WTC11 (cell line): ENCODE results near the gene B3GALNT2. TPM values are rescaled to one million over a fixed set of nuclear protein-coding genes. Genes with fewer than 3 reads are reported as not detected.

Source experiments
- ATAC-seq: fragments of 200-7000 bp; cut with Tn5 transposase; 2 replicates; pipeline ENCODE4 v1.10.0; 2021; ENCODE audit warnings: mild to moderate bottlenecking, moderate library complexity
- CTCF ChIA-PET: fragments of 300-600 bp; sonication (Branson Sonifier 250); formaldehyde crosslinking; loops from one replicate; lab custom pipeline; 2021; ENCODE audit warnings: antibody characterized with exemption; lab: Charles Lee
- POLR2A ChIA-PET: fragments of 350-600 bp; sonication (Branson Sonifier 250); formaldehyde crosslinking; loops from one replicate; lab custom pipeline; 2021; ENCODE audit warnings: antibody characterized with exemption; lab: Charles Lee
- DNase-seq: peaks from one replicate; pipeline ENCODE4 v3.0.0; 2021; ENCODE audit warnings: low spot score
- H3K27ac Mint-ChIP-seq: 2 replicates; pipeline ENCODE4 v1.8.0; 2021; ENCODE audit warnings: mixed read lengths
- H3K27me3 Mint-ChIP-seq: 2 replicates; pipeline ENCODE4 v1.8.0; 2021; ENCODE audit warnings: low read depth, mild to moderate bottlenecking, moderate library complexity, mixed read lengths
- H3K36me3 Mint-ChIP-seq: 2 replicates; pipeline ENCODE4 v1.8.0; 2021; ENCODE audit warnings: mixed read lengths
- H3K4me1 Mint-ChIP-seq: 2 replicates; pipeline ENCODE4 v1.8.0; 2022; ENCODE audit warnings: mixed read lengths
- H3K4me3 Mint-ChIP-seq: 2 replicates; pipeline ENCODE4 v1.8.0; 2021; ENCODE audit warnings: mild to moderate bottlenecking, moderate library complexity, mixed read lengths
- H3K9me3 Mint-ChIP-seq: 2 replicates; pipeline ENCODE4 v1.8.0; 2021; ENCODE audit warnings: mixed read lengths
- ATF3 ChIP-seq: sonication (generic); formaldehyde crosslinking; conservative IDR thresholded peaks from 2 replicates; pipeline ENCODE4 v1.8.1; 2022; ENCODE audit warnings: mild to moderate bottlenecking, missing genetic modification reagents
- CBFB ChIP-seq: sonication (generic); formaldehyde crosslinking; IDR thresholded peaks from 2 replicates; pipeline ENCODE4 v1.8.1; 2022; ENCODE audit warnings: mild to moderate bottlenecking, low read depth, missing genetic modification reagents
- CREB1 ChIP-seq: sonication (generic); formaldehyde crosslinking; IDR thresholded peaks from 2 replicates; pipeline ENCODE4 v1.8.0; 2023; ENCODE audit warnings: mild to moderate bottlenecking, missing genetic modification reagents
- FOXP1 ChIP-seq: sonication (generic); formaldehyde crosslinking; IDR thresholded peaks from 2 replicates; pipeline ENCODE4 v1.8.0; 2022; ENCODE audit warnings: missing genetic modification reagents, mild to moderate bottlenecking, moderate library complexity, borderline replicate concordance
- GABPB1 ChIP-seq: sonication (generic); formaldehyde crosslinking; IDR thresholded peaks from 2 replicates; pipeline ENCODE4 v1.8.1; 2023; ENCODE audit warnings: mild to moderate bottlenecking, missing genetic modification reagents
- MAX ChIP-seq: sonication (generic); formaldehyde crosslinking; IDR thresholded peaks from 2 replicates; pipeline ENCODE4 v1.8.0; 2022; ENCODE audit warnings: mild to moderate bottlenecking, missing genetic modification reagents
- MXD4 ChIP-seq: fragments of 250-450 bp; sonication (Bioruptor Pico); IDR thresholded peaks from 2 replicates; pipeline ENCODE4 v1.8.0; 2021; ENCODE audit warnings: mild to moderate bottlenecking, moderate library complexity, borderline replicate concordance
- NFATC4 ChIP-seq: fragments of 250-450 bp; sonication (Bioruptor Pico); IDR thresholded peaks from 2 replicates; pipeline ENCODE4 v1.9.0; 2021; ENCODE audit warnings: mild to moderate bottlenecking
- NR3C1 ChIP-seq: sonication (generic); formaldehyde crosslinking; conservative IDR thresholded peaks from 2 replicates; pipeline ENCODE4 v1.8.1; 2023; ENCODE audit warnings: low read depth, mild to moderate bottlenecking, missing genetic modification reagents
- RELA ChIP-seq: sonication (generic); formaldehyde crosslinking; IDR thresholded peaks from 2 replicates; pipeline ENCODE4 v1.8.1; 2022; ENCODE audit warnings: missing genetic modification reagents, mild to moderate bottlenecking, borderline replicate concordance
- TEAD1 ChIP-seq: sonication (generic); formaldehyde crosslinking; IDR thresholded peaks from 2 replicates; pipeline ENCODE4 v1.8.0; 2022; ENCODE audit warnings: mild to moderate bottlenecking, missing genetic modification reagents
- TP53 ChIP-seq: sonication (generic); formaldehyde crosslinking; IDR thresholded peaks from 2 replicates; pipeline ENCODE4 v1.8.1; 2023; ENCODE audit warnings: mild to moderate bottlenecking, missing genetic modification reagents
- USF1 ChIP-seq: sonication (generic); formaldehyde crosslinking; IDR thresholded peaks from 2 replicates; pipeline ENCODE4 v1.8.0; 2022; ENCODE audit warnings: mild to moderate bottlenecking, missing genetic modification reagents
- ZNF317 ChIP-seq: sonication (generic); formaldehyde crosslinking; IDR thresholded peaks from 2 replicates; pipeline ENCODE4 v1.8.1; 2023; ENCODE audit warnings: low read depth, mild to moderate bottlenecking, moderate library complexity, missing genetic modification reagents, borderline replicate concordance
- ZNF416 ChIP-seq: fragments of 250-450 bp; sonication (Bioruptor Pico); IDR thresholded peaks from 2 replicates; pipeline ENCODE4 v1.9.0; 2021; ENCODE audit warnings: mild to moderate bottlenecking, inconsistent platforms
- total RNA-seq: library from RNA; stranded (reverse); gene quantifications from 3 replicates; pipeline ENCODE4 v1.2.3, GENCODE V29; 2021
- TF ChIP-seq, protein P1 (sequence below): fragments of 250-450 bp; sonication (Bioruptor Pico); IDR thresholded peaks from 2 replicates; pipeline ENCODE4 v1.9.0; 2021; ENCODE audit warnings: mild to moderate bottlenecking
- TF ChIP-seq, protein P2 (sequence below): sonication (generic); formaldehyde crosslinking; IDR thresholded peaks from 2 replicates; pipeline ENCODE4 v1.8.1; 2023; ENCODE audit warnings: mild to moderate bottlenecking, missing genetic modification reagents, moderate library complexity
- TF ChIP-seq, protein P3 (sequence below): sonication (generic); formaldehyde crosslinking; IDR thresholded peaks from 2 replicates; pipeline ENCODE4 v1.8.1; 2022; ENCODE audit warnings: mild to moderate bottlenecking, missing genetic modification reagents, moderate library complexity, borderline replicate concordance
- TF ChIP-seq, protein P4 (sequence below): fragments of 250-450 bp; sonication (Bioruptor Pico); IDR thresholded peaks from 2 replicates; pipeline ENCODE4 v1.9.0; 2021; ENCODE audit warnings: mild to moderate bottlenecking, borderline replicate concordance
- TF ChIP-seq, protein P5 (sequence below): fragments of 250-450 bp; sonication (Bioruptor Pico); conservative IDR thresholded peaks from 2 replicates; pipeline ENCODE4 v1.9.0; 2021; ENCODE audit warnings: mild to moderate bottlenecking

B3GALNT2 gene
- total RNA-seq, 1 experiment from 2014 or later: 41.7 TPM

- TF ChIP-seq, protein P1, sequence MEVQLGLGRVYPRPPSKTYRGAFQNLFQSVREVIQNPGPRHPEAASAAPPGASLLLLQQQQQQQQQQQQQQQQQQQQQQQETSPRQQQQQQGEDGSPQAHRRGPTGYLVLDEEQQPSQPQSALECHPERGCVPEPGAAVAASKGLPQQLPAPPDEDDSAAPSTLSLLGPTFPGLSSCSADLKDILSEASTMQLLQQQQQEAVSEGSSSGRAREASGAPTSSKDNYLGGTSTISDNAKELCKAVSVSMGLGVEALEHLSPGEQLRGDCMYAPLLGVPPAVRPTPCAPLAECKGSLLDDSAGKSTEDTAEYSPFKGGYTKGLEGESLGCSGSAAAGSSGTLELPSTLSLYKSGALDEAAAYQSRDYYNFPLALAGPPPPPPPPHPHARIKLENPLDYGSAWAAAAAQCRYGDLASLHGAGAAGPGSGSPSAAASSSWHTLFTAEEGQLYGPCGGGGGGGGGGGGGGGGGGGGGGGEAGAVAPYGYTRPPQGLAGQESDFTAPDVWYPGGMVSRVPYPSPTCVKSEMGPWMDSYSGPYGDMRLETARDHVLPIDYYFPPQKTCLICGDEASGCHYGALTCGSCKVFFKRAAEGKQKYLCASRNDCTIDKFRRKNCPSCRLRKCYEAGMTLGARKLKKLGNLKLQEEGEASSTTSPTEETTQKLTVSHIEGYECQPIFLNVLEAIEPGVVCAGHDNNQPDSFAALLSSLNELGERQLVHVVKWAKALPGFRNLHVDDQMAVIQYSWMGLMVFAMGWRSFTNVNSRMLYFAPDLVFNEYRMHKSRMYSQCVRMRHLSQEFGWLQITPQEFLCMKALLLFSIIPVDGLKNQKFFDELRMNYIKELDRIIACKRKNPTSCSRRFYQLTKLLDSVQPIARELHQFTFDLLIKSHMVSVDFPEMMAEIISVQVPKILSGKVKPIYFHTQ (CRISPR knock-in tag): no peak
- TF ChIP-seq, protein P2, sequence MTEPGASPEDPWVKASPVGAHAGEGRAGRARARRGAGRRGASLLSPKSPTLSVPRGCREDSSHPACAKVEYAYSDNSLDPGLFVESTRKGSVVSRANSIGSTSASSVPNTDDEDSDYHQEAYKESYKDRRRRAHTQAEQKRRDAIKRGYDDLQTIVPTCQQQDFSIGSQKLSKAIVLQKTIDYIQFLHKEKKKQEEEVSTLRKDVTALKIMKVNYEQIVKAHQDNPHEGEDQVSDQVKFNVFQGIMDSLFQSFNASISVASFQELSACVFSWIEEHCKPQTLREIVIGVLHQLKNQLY (CRISPR knock-in tag): no peak
- TF ChIP-seq NR3C1 (CRISPR knock-in tag) (no peak), ZNF416 (CRISPR knock-in tag) (no peak), NFATC4 (CRISPR knock-in tag) (no peak), USF1 (CRISPR knock-in tag) (no peak), RELA (CRISPR knock-in tag) (no peak)
- TF ChIP-seq, protein P3, sequence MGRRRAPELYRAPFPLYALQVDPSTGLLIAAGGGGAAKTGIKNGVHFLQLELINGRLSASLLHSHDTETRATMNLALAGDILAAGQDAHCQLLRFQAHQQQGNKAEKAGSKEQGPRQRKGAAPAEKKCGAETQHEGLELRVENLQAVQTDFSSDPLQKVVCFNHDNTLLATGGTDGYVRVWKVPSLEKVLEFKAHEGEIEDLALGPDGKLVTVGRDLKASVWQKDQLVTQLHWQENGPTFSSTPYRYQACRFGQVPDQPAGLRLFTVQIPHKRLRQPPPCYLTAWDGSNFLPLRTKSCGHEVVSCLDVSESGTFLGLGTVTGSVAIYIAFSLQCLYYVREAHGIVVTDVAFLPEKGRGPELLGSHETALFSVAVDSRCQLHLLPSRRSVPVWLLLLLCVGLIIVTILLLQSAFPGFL (CRISPR knock-in tag): no peak
These were observed 100.1 kb downstream of the B3GALNT2 start (continued) for GRCh38 chr1:235404190-235404589.

DNA sequence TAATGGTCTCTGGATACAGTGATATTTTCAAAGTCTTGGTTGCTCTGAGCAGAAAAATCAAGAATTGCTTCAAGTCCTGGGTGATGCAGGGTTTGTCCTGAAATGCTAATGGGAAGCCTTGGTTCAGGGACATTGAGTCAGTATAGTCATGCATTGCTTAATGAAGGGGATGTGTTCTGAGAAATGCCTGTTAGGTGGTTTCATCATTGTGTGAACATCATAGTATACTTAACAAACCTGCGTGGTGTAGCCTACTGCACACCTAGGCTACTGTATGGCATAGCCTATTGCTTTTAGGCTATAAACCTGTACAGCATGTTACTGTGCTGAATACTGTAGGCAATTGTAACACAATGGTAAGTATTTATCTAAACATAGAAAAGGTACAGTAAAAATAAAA, 100.7 kb downstream of the B3GALNT2 start:
- ChIA-PET CTCF (no interaction called here), POLR2A (no interaction called here)
- no peak for ATAC-seq

More for the DNA sequence above, 100.7 kb downstream of the B3GALNT2 start:
- no peak overlapping the region for H3K4me3 Mint-ChIP-seq
- H3K27ac Mint-ChIP-seq: peak overlapping the region; percentile 76; the same call in 1 of the 2 replicates
- no peak for TF ChIP-seq ZNF317 (CRISPR knock-in tag)
- TF ChIP-seq ATF3 (CRISPR knock-in tag): no peak
- TF ChIP-seq, protein P4, sequence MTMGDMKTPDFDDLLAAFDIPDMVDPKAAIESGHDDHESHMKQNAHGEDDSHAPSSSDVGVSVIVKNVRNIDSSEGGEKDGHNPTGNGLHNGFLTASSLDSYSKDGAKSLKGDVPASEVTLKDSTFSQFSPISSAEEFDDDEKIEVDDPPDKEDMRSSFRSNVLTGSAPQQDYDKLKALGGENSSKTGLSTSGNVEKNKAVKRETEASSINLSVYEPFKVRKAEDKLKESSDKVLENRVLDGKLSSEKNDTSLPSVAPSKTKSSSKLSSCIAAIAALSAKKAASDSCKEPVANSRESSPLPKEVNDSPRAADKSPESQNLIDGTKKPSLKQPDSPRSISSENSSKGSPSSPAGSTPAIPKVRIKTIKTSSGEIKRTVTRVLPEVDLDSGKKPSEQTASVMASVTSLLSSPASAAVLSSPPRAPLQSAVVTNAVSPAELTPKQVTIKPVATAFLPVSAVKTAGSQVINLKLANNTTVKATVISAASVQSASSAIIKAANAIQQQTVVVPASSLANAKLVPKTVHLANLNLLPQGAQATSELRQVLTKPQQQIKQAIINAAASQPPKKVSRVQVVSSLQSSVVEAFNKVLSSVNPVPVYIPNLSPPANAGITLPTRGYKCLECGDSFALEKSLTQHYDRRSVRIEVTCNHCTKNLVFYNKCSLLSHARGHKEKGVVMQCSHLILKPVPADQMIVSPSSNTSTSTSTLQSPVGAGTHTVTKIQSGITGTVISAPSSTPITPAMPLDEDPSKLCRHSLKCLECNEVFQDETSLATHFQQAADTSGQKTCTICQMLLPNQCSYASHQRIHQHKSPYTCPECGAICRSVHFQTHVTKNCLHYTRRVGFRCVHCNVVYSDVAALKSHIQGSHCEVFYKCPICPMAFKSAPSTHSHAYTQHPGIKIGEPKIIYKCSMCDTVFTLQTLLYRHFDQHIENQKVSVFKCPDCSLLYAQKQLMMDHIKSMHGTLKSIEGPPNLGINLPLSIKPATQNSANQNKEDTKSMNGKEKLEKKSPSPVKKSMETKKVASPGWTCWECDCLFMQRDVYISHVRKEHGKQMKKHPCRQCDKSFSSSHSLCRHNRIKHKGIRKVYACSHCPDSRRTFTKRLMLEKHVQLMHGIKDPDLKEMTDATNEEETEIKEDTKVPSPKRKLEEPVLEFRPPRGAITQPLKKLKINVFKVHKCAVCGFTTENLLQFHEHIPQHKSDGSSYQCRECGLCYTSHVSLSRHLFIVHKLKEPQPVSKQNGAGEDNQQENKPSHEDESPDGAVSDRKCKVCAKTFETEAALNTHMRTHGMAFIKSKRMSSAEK (CRISPR knock-in tag): no peak
- no peak for TF ChIP-seq GABPB1 (CRISPR knock-in tag)
- no peak for TF ChIP-seq CREB1 (CRISPR knock-in tag)
- no peak for TF ChIP-seq MAX (CRISPR knock-in tag)
- TF ChIP-seq TP53 (CRISPR knock-in tag): no peak
- TF ChIP-seq MXD4: no peak
- TF ChIP-seq, protein P5, sequence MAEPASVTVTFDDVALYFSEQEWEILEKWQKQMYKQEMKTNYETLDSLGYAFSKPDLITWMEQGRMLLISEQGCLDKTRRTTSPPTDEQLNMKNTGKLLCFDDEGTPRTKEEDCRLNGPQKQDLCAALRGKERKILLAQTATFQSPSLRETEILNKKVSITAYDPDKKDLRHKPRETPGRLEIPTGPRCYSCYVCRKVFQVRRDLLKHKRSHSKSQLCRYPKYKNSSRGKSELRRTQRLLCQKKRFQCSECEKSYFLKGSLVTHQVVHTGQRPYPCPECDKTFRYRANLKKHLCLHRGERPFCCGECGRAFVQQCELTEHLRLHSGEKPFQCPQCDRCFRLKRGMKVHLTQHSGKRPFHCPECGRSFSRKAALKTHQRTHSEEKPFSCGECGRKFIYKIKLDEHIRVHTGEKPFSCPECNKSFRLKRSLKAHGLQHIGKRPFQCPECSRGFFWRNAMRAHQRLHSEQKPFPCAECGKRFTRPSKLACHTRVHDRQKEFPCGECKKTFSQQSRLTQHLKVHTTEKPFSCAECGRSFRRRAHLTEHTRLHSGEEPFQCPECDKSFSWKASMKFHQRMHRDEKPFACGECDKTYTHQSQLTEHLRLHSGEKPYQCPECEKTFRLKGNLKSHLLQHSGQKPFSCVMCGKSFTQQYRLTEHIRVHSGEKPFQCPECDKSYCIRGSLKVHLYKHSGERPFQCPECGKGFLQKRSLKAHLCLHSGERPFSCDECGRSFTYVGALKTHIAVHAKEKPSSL (CRISPR knock-in tag): no peak
- TF ChIP-seq USF1 (CRISPR knock-in tag): no peak
- TF ChIP-seq CBFB (CRISPR knock-in tag): no peak
- no peak for TF ChIP-seq TEAD1 (CRISPR knock-in tag)
- no peak for TF ChIP-seq FOXP1 (CRISPR knock-in tag)
- TF ChIP-seq, protein P3 (CRISPR knock-in tag): no peak
- no peaks in the 10 kb centered on the region for H3K9me3 Mint-ChIP-seq
- no peaks in the 10 kb centered on the region for H3K27me3 Mint-ChIP-seq
- peaks cover 10% of the 10 kb centered on the region for H3K36me3 Mint-ChIP-seq
- no peak for DNase-seq
- H3K4me1 Mint-ChIP-seq: peaks cover 7% of the 10 kb centered on the region
